Parathyroid adenoma (tissue), 2 donors: ENCODE measurements around the gene FAM131C.

Experiments
- H2AFZ ChIP-seq: fragments of 300-600 bp; sonication (generic); one replicate; pipeline ENCODE4 v1.7.0; 2017; ENCODE audit warnings: antibody characterized with exemption, mild to moderate bottlenecking
- H3K27ac ChIP-seq: fragments of 300-600 bp; sonication (generic); one replicate; pipeline ENCODE4 v1.7.0; 2017
- H3K27me3 ChIP-seq: fragments of 300-600 bp; sonication (generic); one replicate; pipeline ENCODE4 v1.7.0; 2017; ENCODE audit warnings: low read length; ENCODE audit not compliant: control insufficient read depth, insufficient read depth
- H3K36me3 ChIP-seq: fragments of 300-600 bp; sonication (generic); one replicate; pipeline ENCODE4 v1.7.0; 2017; ENCODE audit warnings: low read length; ENCODE audit not compliant: control insufficient read depth, insufficient read depth
- H3K4me1 ChIP-seq: fragments of 300-600 bp; sonication (generic); one replicate; pipeline ENCODE4 v1.7.0; 2017; ENCODE audit warnings: control low read depth
- H3K4me2 ChIP-seq: fragments of 300-600 bp; sonication (generic); one replicate; pipeline ENCODE4 v1.7.0; 2017; ENCODE audit warnings: low read length
- H3K4me3 ChIP-seq: fragments of 300-600 bp; sonication (generic); one replicate; pipeline ENCODE4 v1.7.0; 2017; ENCODE audit warnings: low read depth, low read length
- H3K79me2 ChIP-seq: fragments of 300-600 bp; sonication (generic); one replicate; pipeline ENCODE4 v1.7.0; 2017; ENCODE audit warnings: control low read depth
- H3K9ac ChIP-seq: fragments of 300-600 bp; sonication (generic); one replicate; pipeline ENCODE4 v1.7.0; 2017; ENCODE audit warnings: mild to moderate bottlenecking
- H3K9me3 ChIP-seq: fragments of 300-600 bp; sonication (generic); one replicate; pipeline ENCODE4 v1.7.0; 2017; ENCODE audit warnings: low read length; ENCODE audit not compliant: control insufficient read depth
- TF ChIP-seq, protein P1 (sequence below): fragments of 300-600 bp; sonication (generic); IDR thresholded peaks from one replicate; pipeline ENCODE4 v1.7.0; 2017; ENCODE audit warnings: antibody characterized with exemption, mild to moderate bottlenecking
- donor health status: primary hyperparathyroidism.

Gene FAM131C

DNA sequence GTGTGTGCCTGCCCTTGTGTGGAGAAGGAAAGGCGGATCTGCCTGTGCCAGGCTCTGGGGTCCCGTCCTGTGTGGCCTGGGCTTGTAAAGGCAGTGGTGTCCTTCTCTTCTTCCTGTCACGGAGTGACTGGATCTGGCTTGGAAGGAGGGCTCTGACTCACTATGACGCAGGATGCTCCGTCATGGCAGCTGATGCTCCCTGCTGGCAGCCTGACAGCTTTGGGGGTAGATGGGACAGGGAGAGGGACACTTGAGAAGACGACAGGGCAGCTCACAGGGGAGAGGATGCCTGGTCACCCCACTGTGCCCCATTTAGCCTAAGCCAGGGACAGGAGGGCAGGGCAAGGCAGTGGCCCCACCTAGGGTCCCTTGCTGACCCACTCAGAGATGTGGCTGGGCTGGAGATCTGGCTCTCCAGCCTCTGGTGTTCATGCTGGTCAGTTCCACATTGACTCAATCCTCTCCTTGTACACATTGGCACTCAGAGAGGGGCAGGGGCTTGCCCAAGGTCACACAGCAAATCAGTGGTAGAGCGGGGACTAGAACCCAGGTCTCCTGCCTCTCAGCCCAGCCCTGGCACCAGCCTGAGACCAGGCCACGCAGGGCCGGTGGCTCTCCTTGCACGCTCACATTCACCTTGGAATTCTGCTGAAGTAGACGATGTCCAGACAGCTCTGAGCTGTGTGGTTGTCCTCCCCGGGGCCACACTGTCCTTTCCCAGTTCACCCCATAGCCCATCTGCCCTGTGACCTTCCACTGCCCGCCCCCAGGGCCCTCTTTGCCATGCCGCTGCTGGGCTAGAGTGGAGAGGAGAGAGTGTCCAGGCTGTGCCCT lies 2.8 kb upstream of the FAM131C start:
- H3K9ac ChIP-seq, result no peak overlapping the region
- no peaks in the 10 kb centered on the region for H3K36me3 ChIP-seq
- TF ChIP-seq, protein P1, sequence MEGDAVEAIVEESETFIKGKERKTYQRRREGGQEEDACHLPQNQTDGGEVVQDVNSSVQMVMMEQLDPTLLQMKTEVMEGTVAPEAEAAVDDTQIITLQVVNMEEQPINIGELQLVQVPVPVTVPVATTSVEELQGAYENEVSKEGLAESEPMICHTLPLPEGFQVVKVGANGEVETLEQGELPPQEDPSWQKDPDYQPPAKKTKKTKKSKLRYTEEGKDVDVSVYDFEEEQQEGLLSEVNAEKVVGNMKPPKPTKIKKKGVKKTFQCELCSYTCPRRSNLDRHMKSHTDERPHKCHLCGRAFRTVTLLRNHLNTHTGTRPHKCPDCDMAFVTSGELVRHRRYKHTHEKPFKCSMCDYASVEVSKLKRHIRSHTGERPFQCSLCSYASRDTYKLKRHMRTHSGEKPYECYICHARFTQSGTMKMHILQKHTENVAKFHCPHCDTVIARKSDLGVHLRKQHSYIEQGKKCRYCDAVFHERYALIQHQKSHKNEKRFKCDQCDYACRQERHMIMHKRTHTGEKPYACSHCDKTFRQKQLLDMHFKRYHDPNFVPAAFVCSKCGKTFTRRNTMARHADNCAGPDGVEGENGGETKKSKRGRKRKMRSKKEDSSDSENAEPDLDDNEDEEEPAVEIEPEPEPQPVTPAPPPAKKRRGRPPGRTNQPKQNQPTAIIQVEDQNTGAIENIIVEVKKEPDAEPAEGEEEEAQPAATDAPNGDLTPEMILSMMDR, result no peak
- H3K4me3 ChIP-seq, result no peak overlapping the region
- peak overlapping the region; percentile 39 for H3K4me2 ChIP-seq
- peak overlapping the region; percentile 51 for H3K27ac ChIP-seq
- H3K4me1 ChIP-seq, result no peaks in the 10 kb centered on the region
- H2AFZ ChIP-seq, result peak overlapping the region; percentile 58
- H3K79me2 ChIP-seq, result no peaks in the 10 kb centered on the region
- H3K9me3 ChIP-seq, result no peaks in the 10 kb centered on the region
- H3K27me3 ChIP-seq, result no peaks in the 10 kb centered on the region

DNA sequence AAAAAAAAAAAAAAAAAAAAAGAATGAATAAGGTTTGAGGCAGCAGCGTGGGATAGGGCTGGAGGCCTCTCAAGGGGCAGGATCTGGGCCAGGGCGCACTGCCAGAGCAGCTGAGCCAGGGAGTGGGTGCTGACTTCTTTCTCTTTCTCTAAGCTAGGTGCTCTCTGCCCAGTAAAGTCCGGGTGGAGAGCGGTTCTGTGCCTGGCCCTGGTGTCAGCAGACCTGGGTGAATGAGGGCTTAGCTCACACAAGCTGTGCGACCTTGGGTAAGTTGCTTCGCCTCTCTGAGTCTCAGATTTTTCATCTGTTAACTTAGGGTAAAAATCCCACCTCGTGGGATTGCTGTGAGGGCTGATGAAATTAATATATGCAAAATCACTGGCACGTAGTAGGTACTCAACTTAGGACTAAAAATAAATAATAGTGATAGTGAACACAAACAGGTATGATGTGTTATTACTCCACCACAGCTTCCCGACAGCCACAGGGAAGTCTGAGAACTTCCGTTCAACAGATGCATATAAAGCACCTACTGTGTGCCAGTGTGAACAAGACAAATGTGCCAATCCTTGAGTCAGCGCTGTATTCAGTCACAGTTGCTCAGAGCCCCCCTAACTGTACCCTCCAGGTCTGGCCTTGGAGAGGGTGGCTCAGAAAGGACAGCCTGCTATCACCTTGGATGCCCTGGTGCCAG lies 2.0 kb upstream of the FAM131C start:
- Histone ChIP-seq H3K9me3 (no peaks in the 10 kb centered on the region), H3K36me3 (no peaks in the 10 kb centered on the region), H3K4me2 (peak overlapping the region; percentile 39), H3K4me3 (peak overlapping the region; percentile 10), H3K27ac (no peak overlapping the region), H3K4me1 (no peaks in the 10 kb centered on the region), H3K27me3 (no peaks in the 10 kb centered on the region), H2AFZ (no peak overlapping the region), H3K79me2 (no peaks in the 10 kb centered on the region), H3K9ac (no peak overlapping the region)
- TF ChIP-seq, protein P1, result no peak

DNA sequence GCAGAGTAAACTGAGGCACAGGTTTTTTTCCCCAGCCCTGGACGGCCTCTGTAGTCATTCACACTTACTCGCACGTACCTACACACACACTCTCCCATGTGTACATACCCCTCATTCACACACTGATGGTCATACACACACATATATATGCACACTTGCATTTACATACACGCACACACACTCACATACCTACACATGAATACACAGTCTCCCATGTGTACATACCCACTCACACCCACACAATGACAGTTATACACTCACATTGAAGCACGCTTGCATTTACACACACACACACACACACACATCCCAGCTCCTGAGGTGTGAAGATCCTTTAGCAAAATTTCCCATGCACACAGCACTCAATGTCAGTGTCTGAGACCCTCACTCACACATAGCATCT lies 766 bp upstream of the FAM131C start:
- Histone ChIP-seq H3K79me2 (no peaks in the 10 kb centered on the region), H3K36me3 (no peaks in the 10 kb centered on the region), H3K9me3 (no peaks in the 10 kb centered on the region), H3K4me3 (peak overlapping the region; percentile 60), H3K9ac (no peak overlapping the region), H3K4me1 (no peaks in the 10 kb centered on the region), H2AFZ (no peak overlapping the region), H3K27me3 (no peaks in the 10 kb centered on the region), H3K27ac (no peak overlapping the region), H3K4me2 (peak overlapping the region; percentile 93)
- TF ChIP-seq, protein P1, result no peak

DNA sequence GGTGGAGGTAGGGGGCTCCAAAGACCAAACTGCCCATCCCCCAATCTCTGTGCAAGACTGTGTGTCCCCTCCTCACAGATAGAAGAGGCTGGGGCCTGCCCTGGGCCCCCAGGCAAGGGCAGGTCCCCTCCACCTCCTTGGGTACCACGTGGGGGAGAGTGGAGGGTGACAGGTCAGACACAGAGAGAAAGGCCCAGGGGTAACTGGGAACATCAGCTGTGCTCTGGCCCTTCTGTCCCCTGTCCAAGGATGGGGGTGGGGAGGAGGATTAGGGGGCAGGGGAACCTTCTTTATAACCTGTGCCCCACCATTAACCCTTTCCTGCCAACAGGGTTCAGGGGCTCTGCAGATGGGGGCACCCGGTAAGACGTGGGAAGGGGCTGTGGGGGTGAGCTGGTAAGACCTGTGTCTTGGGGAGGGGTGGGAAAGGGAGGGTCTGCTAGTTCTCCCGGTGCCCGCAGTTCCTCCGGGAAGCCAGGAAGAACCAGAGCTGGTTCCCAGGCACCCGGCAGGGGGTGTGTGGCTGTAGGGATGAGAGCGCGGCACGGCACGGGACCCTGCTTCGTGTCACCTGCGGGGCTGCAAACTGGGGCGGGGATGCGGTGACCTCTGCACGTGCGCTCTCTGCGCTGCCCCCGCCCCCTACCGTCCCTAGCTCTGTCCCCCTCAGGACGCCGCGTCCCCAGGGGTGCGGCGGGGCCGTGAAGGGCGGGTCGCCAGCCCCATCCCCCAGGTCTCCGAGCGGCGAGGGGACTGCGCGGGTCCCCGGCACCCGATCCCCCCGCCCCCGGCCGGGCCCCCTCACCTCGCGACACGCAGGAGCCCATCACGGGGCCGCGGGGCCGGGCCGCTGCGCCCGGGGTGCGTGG lies 601 bp downstream of the FAM131C start:
- no peaks in the 10 kb centered on the region for H3K36me3 ChIP-seq
- peak overlapping the region; percentile 90 for H3K4me2 ChIP-seq
- H3K9ac ChIP-seq, result no peak overlapping the region
- H3K27me3 ChIP-seq, result no peaks in the 10 kb centered on the region
- no peaks in the 10 kb centered on the region for H3K79me2 ChIP-seq
- H2AFZ ChIP-seq, result peak overlapping the region; percentile 17
- peaks cover 4% of the 10 kb centered on the region for H3K4me1 ChIP-seq
- no peaks in the 10 kb centered on the region for H3K9me3 ChIP-seq
- H3K4me3 ChIP-seq, result peak overlapping the region; percentile 62
- no peak overlapping the region for H3K27ac ChIP-seq
- TF ChIP-seq, protein P1, result no peak
